Upper lobe of right lung (tissue), 1 donor: ENCODE measurements around the gene EPHA3. TPM values are rescaled to one million over a fixed set of nuclear protein-coding genes. Genes with fewer than 3 reads are reported as not detected.

Experiments used
- ATAC-seq: fragments of 200-7000 bp; cut with Tn5 transposase; one replicate; pipeline ENCODE4 v1.9.1; 2020; ENCODE audit warnings: mild to moderate bottlenecking, moderate library complexity
- DNase-seq: peaks from one replicate; pipeline ENCODE4 v3.0.0-alpha.2; 2020
- H3K27ac ChIP-seq: fragments of 200-600 bp; one replicate; pipeline ENCODE4 v1.8.0; 2022
- H3K27me3 ChIP-seq: fragments of 200-600 bp; one replicate; pipeline ENCODE4 v1.8.0; 2022; ENCODE audit warnings: mild to moderate bottlenecking
- H3K36me3 ChIP-seq: fragments of 200-600 bp; one replicate; pipeline ENCODE4 v1.8.0; 2022
- H3K4me1 ChIP-seq: fragments of 200-600 bp; one replicate; pipeline ENCODE4 v1.8.0; 2022
- H3K4me3 ChIP-seq: fragments of 200-600 bp; one replicate; pipeline ENCODE4 v1.8.0; 2022; ENCODE audit warnings: mild to moderate bottlenecking
- H3K9me3 ChIP-seq: fragments of 200-600 bp; one replicate; pipeline ENCODE4 v1.8.0; 2022
- CTCF ChIP-seq: fragments of 200-600 bp; IDR thresholded peaks from one replicate; pipeline ENCODE4 v1.8.0; 2022; ENCODE audit warnings: antibody characterized with exemption
- intact Hi-C: fragments of 100-400 bp; cut with DNase I; formaldehyde crosslinking; loops from one replicate; pipeline ENCODE4 v1.11.0; 2022
- total RNA-seq: library from RNA; stranded (reverse); fragmentation: NEBNext Ultra II Directional; extraction: Animal tissue kit (Norgen Biotek cat#: 25700); gene quantifications from one replicate; pipeline ENCODE4 v1.2.1, GENCODE V29; 2021
- donor health status: DM: no; HTN: yes; CAD: no; lungs with severe emphysema.

EPHA3 gene
- total RNA-seq, 1 donor from 2014 or later = 5.1 TPM

GRCh38 chr3:89488800-89489580 is 381.6 kb downstream of the EPHA3 start:
- no peak overlapping the region for H3K27ac ChIP-seq
- intact Hi-C loops = no loop called here
- no peaks in the 10 kb centered on the region for H3K36me3 ChIP-seq
- ATAC-seq = no peak
- no peaks in the 10 kb centered on the region for H3K9me3 ChIP-seq
- no peak for TF ChIP-seq CTCF
- H3K4me1 ChIP-seq = no peaks in the 10 kb centered on the region
- no peak for DNase-seq
- H3K4me3 ChIP-seq = no peak overlapping the region
- H3K27me3 ChIP-seq = no peaks in the 10 kb centered on the region

- TF ChIP-seq CTCF = no peak
- Histone ChIP-seq H3K36me3 (no peaks in the 10 kb centered on the region), H3K4me3 (no peak overlapping the region), H3K27me3 (no peaks in the 10 kb centered on the region), H3K27ac (no peak overlapping the region), H3K4me1 (no peaks in the 10 kb centered on the region), H3K9me3 (no peaks in the 10 kb centered on the region)
- intact Hi-C loops = no loop called here
- DNase-seq = no peak
- no peak for ATAC-seq
Observed at GRCh38 chr3:89490129-89490528, 382.7 kb downstream of the EPHA3 start.

- Histone ChIP-seq H3K27me3 (no peaks in the 10 kb centered on the region), H3K4me1 (no peaks in the 10 kb centered on the region), H3K27ac (no peak overlapping the region), H3K4me3 (no peak overlapping the region), H3K9me3 (no peaks in the 10 kb centered on the region), H3K36me3 (no peaks in the 10 kb centered on the region)
- no peak for DNase-seq
- TF ChIP-seq CTCF = no peak
- no peak for ATAC-seq
- intact Hi-C loops = no loop called here
Observed at GRCh38 chr3:89494734-89495133, 387.3 kb downstream of the EPHA3 start.

- ATAC-seq (no peak), DNase-seq (no peak)
- no peak for TF ChIP-seq CTCF
- Histone ChIP-seq H3K4me1 (no peaks in the 10 kb centered on the region), H3K27ac (no peak overlapping the region), H3K36me3 (no peaks in the 10 kb centered on the region), H3K27me3 (no peaks in the 10 kb centered on the region), H3K9me3 (no peaks in the 10 kb centered on the region), H3K4me3 (no peak overlapping the region)
- intact Hi-C loops = no loop called here
Observed at GRCh38 chr3:89503891-89504391, 396.5 kb downstream of the EPHA3 start.

GRCh38 chr3:89504432-89504831 is 397.0 kb downstream of the EPHA3 start:
- TF ChIP-seq CTCF = no peak
- DNase-seq = no peak
- H3K27ac ChIP-seq = no peak overlapping the region
- H3K27me3 ChIP-seq = no peaks in the 10 kb centered on the region
- intact Hi-C loops = no loop called here
- H3K9me3 ChIP-seq = no peaks in the 10 kb centered on the region
- H3K36me3 ChIP-seq = no peaks in the 10 kb centered on the region
- no peak overlapping the region for H3K4me3 ChIP-seq
- no peak for ATAC-seq
- H3K4me1 ChIP-seq = no peaks in the 10 kb centered on the region
